Measurements from ENCODE around the gene BRIP1.
"Not testable (repeated sequence)": the region's sequence is repeated elsewhere in the genome, so short reads cannot be mapped to it uniquely, and the experiment has no call there.

BRIP1 gene

GRCh38 chr17:61862975-61863800, at the start of gene BRIP1:
TSS of gene BRIP1 (minus strand) at chr17:61863528. CDS start at chr17:61861539, 1,989 bp downstream.
- H3K4me3 ChIP-seq (ENCODE audit: low read length) = peak within 1 kb of the TSS; percentile 93

GRCh38 chr17:61908292-61909037, 45.1 kb upstream of the BRIP1 start:
- Histone ChIP-seq H3K36me3 (ENCODE audit: insufficient read depth, low read length) (peaks cover 60% of the 10 kb centered on the region), H3K9me3 (ENCODE audit: low read length) (no peaks in the 10 kb centered on the region)

More at GRCh38 chr17:61862975-61863800, at the start of gene BRIP1:
- Histone ChIP-seq H3K9me3 (ENCODE audit: low read length) (no peaks in the 10 kb centered on the region), H3K4me1 (ENCODE audit: insufficient read depth, low read length) (peaks cover 18% of the 10 kb centered on the region), H3K36me3 (ENCODE audit: insufficient read depth, low read length) (peaks cover 35% of the 10 kb centered on the region), H3K27me3 (ENCODE audit: insufficient read depth, low read length) (no peaks in the 10 kb centered on the region), H2AFZ (ENCODE audit: low read depth, low read length) (peak within 1 kb of the TSS; percentile 93)

GRCh38 chr17:61907361-61907760, 44.0 kb upstream of the BRIP1 start:
- no peaks in the 10 kb centered on the region for H3K9me3 ChIP-seq (ENCODE audit: low read length)
- H3K36me3 ChIP-seq (ENCODE audit: insufficient read depth, low read length) = peaks cover 67% of the 10 kb centered on the region

More at GRCh38 chr17:61908292-61909037, 45.1 kb upstream of the BRIP1 start:
- Histone ChIP-seq H3K4me1 (ENCODE audit: insufficient read depth, low read length) (no peaks in the 10 kb centered on the region), H3K4me3 (ENCODE audit: low read length) (no peak overlapping the region), H2AFZ (ENCODE audit: low read depth, low read length) (no peak overlapping the region), H3K27me3 (ENCODE audit: insufficient read depth, low read length) (no peaks in the 10 kb centered on the region)

GRCh38 chr17:61904094-61904710, 40.9 kb upstream of the BRIP1 start:
- no peak overlapping the region for H2AFZ ChIP-seq (ENCODE audit: low read depth, low read length)
- peaks cover 68% of the 10 kb centered on the region for H3K36me3 ChIP-seq (ENCODE audit: insufficient read depth, low read length)
- H3K4me3 ChIP-seq (ENCODE audit: low read length) = no peak overlapping the region
- no peaks in the 10 kb centered on the region for H3K27me3 ChIP-seq (ENCODE audit: insufficient read depth, low read length)
- no peaks in the 10 kb centered on the region for H3K4me1 ChIP-seq (ENCODE audit: insufficient read depth, low read length)
- no peaks in the 10 kb centered on the region for H3K9me3 ChIP-seq (ENCODE audit: low read length)

More at GRCh38 chr17:61907361-61907760, 44.0 kb upstream of the BRIP1 start:
- no peak overlapping the region for H3K4me3 ChIP-seq (ENCODE audit: low read length)
- no peaks in the 10 kb centered on the region for H3K4me1 ChIP-seq (ENCODE audit: insufficient read depth, low read length)
- H2AFZ ChIP-seq (ENCODE audit: low read depth, low read length) = no peak overlapping the region
- H3K27me3 ChIP-seq (ENCODE audit: insufficient read depth, low read length) = no peaks in the 10 kb centered on the region

- Histone ChIP-seq H3K36me3 (ENCODE audit: insufficient read depth, low read length) (peaks cover 73% of the 10 kb centered on the region), H2AFZ (ENCODE audit: low read depth, low read length) (no peak overlapping the region), H3K9me3 (ENCODE audit: low read length) (no peaks in the 10 kb centered on the region), H3K27me3 (ENCODE audit: insufficient read depth, low read length) (no peaks in the 10 kb centered on the region), H3K4me1 (ENCODE audit: insufficient read depth, low read length) (no peaks in the 10 kb centered on the region), H3K4me3 (ENCODE audit: low read length) (no peak overlapping the region)
These were observed 39.9 kb upstream of the BRIP1 start for GRCh38 chr17:61903251-61903650.

GRCh38 chr17:61897548-61898180, 34.3 kb upstream of the BRIP1 start:
- Histone ChIP-seq H3K4me1 (ENCODE audit: insufficient read depth, low read length) (no peaks in the 10 kb centered on the region), H3K9me3 (ENCODE audit: low read length) (no peaks in the 10 kb centered on the region), H2AFZ (ENCODE audit: low read depth, low read length) (no peak overlapping the region), H3K27me3 (ENCODE audit: insufficient read depth, low read length) (no peaks in the 10 kb centered on the region), H3K4me3 (ENCODE audit: low read length) (no peak overlapping the region), H3K36me3 (ENCODE audit: insufficient read depth, low read length) (peaks cover 61% of the 10 kb centered on the region)

- no peaks in the 10 kb centered on the region for H3K9me3 ChIP-seq (ENCODE audit: low read length)
- H3K27me3 ChIP-seq (ENCODE audit: insufficient read depth, low read length) = no peaks in the 10 kb centered on the region
- H3K4me3 ChIP-seq (ENCODE audit: low read length) = no peak overlapping the region
- peaks cover 53% of the 10 kb centered on the region for H3K36me3 ChIP-seq (ENCODE audit: insufficient read depth, low read length)
- no peak overlapping the region for H2AFZ ChIP-seq (ENCODE audit: low read depth, low read length)
- H3K4me1 ChIP-seq (ENCODE audit: insufficient read depth, low read length) = no peaks in the 10 kb centered on the region
These were observed 32.1 kb upstream of the BRIP1 start for GRCh38 chr17:61895391-61895790.

- not testable (repeated sequence) for H3K27me3 ChIP-seq (ENCODE audit: insufficient read depth, low read length); H3K4me3 ChIP-seq (ENCODE audit: low read length); H3K9me3 ChIP-seq (ENCODE audit: low read length); H2AFZ ChIP-seq (ENCODE audit: low read depth, low read length); H3K4me1 ChIP-seq (ENCODE audit: insufficient read depth, low read length)
- peaks cover 49% of the 10 kb centered on the region for H3K36me3 ChIP-seq (ENCODE audit: insufficient read depth, low read length)
These were observed 31.0 kb upstream of the BRIP1 start for GRCh38 chr17:61894310-61894709.

- not testable (repeated sequence) for H3K27me3 ChIP-seq (ENCODE audit: insufficient read depth, low read length); H3K9me3 ChIP-seq (ENCODE audit: low read length); H3K4me1 ChIP-seq (ENCODE audit: insufficient read depth, low read length); H3K4me3 ChIP-seq (ENCODE audit: low read length); H2AFZ ChIP-seq (ENCODE audit: low read depth, low read length)
- H3K36me3 ChIP-seq (ENCODE audit: insufficient read depth, low read length) = peaks cover 58% of the 10 kb centered on the region
These were observed 24.4 kb upstream of the BRIP1 start for GRCh38 chr17:61887733-61888132.

- not testable (repeated sequence) for H3K27me3 ChIP-seq (ENCODE audit: insufficient read depth, low read length); H2AFZ ChIP-seq (ENCODE audit: low read depth, low read length); H3K4me3 ChIP-seq (ENCODE audit: low read length); H3K9me3 ChIP-seq (ENCODE audit: low read length); H3K4me1 ChIP-seq (ENCODE audit: insufficient read depth, low read length)
- H3K36me3 ChIP-seq (ENCODE audit: insufficient read depth, low read length) = peaks cover 56% of the 10 kb centered on the region
These were observed 22.5 kb upstream of the BRIP1 start for GRCh38 chr17:61885865-61886264.

- Histone ChIP-seq H3K9me3 (ENCODE audit: low read length) (no peaks in the 10 kb centered on the region), H3K4me1 (ENCODE audit: insufficient read depth, low read length) (no peaks in the 10 kb centered on the region), H3K36me3 (ENCODE audit: insufficient read depth, low read length) (peaks cover 61% of the 10 kb centered on the region), H2AFZ (ENCODE audit: low read depth, low read length) (no peak overlapping the region), H3K27me3 (ENCODE audit: insufficient read depth, low read length) (no peaks in the 10 kb centered on the region), H3K4me3 (ENCODE audit: low read length) (no peak overlapping the region)
These were observed 21.5 kb upstream of the BRIP1 start for GRCh38 chr17:61884864-61885263.

GRCh38 chr17:61880589-61881102, 17.3 kb upstream of the BRIP1 start:
- no peaks in the 10 kb centered on the region for H3K27me3 ChIP-seq (ENCODE audit: insufficient read depth, low read length)
- no peaks in the 10 kb centered on the region for H3K4me1 ChIP-seq (ENCODE audit: insufficient read depth, low read length)
- no peaks in the 10 kb centered on the region for H3K9me3 ChIP-seq (ENCODE audit: low read length)
- H3K4me3 ChIP-seq (ENCODE audit: low read length) = no peak overlapping the region
- H2AFZ ChIP-seq (ENCODE audit: low read depth, low read length) = no peak overlapping the region
- H3K36me3 ChIP-seq (ENCODE audit: insufficient read depth, low read length) = peaks cover 54% of the 10 kb centered on the region

All from neuron (in vitro differentiated cells).